Keratinocyte (primary cell): ENCODE results near the gene MAGEF1. TPM values are rescaled to one million over a fixed set of nuclear protein-coding genes. Genes with fewer than 3 reads are reported as not detected.

Experiments used
- DNase-seq: peaks from one replicate; pipeline ENCODE4 v3.0.0-alpha.2; 2011; ENCODE audit warnings: low read depth, missing footprints, low spot score
- FAIRE-seq: peaks from 2 replicates; lab custom pipeline; 2011; peaks lifted over from hg19 to GRCh38; lab: Jason Lieb, UNC
- H2AFZ ChIP-seq: 2 replicates; pipeline ENCODE4 v1.6.0; 2012; ENCODE audit warnings: low read length, control low read depth, inconsistent platforms; ENCODE audit not compliant: control insufficient read depth
- H3K27ac ChIP-seq: 2 replicates; pipeline ENCODE4 v1.5.1; 2011; ENCODE audit warnings: low read length; ENCODE audit not compliant: control insufficient read depth, insufficient read depth
- H3K27me3 ChIP-seq: 3 replicates; pipeline ENCODE4 v1.6.0; 2011; ENCODE audit warnings: low read length; ENCODE audit not compliant: control insufficient read depth, insufficient read depth; ENCODE audit errors: extremely low read depth
- H3K36me3 ChIP-seq, 2 experiments: 2 replicates in 1 of 2; 3 replicates in 1 of 2; pipeline ENCODE4 v1.5.1; 2011; ENCODE audit warnings: low read length in 2 of 2, mild to moderate bottlenecking in 1 of 2; ENCODE audit not compliant: control insufficient read depth in 2 of 2, insufficient read depth in 2 of 2; ENCODE audit errors: extremely low read depth in 1 of 2
- H3K4me1 ChIP-seq: 3 replicates; pipeline ENCODE4 v1.5.1; 2011; ENCODE audit warnings: low read length; ENCODE audit not compliant: control insufficient read depth, insufficient read depth; ENCODE audit errors: extremely low read depth
- H3K4me2 ChIP-seq: 3 replicates; pipeline ENCODE4 v1.6.0; 2011; ENCODE audit warnings: low read depth, low read length; ENCODE audit not compliant: control insufficient read depth, insufficient read depth; ENCODE audit errors: extremely low read depth
- H3K4me3 ChIP-seq, 3 experiments: fragments of 200-600 bp in 1 of 3; sonication (generic) in 1 of 3; 2 replicates in 2 of 3; 3 replicates in 1 of 3; pipeline ENCODE4 v1.5.1; 2011 to 2016; ENCODE audit warnings: low read length in 3 of 3, mild to moderate bottlenecking in 3 of 3, control low read depth in 2 of 3, inconsistent platforms in 1 of 3, low read depth in 1 of 3, mixed read lengths in 1 of 3, mixed run types in 1 of 3, moderate library complexity in 1 of 3; ENCODE audit not compliant: control insufficient read depth in 2 of 3, insufficient read depth in 2 of 3; ENCODE audit errors: extremely low read depth in 1 of 3
- H3K79me2 ChIP-seq: 2 replicates; pipeline ENCODE4 v1.6.0; 2012; ENCODE audit warnings: low read length; ENCODE audit not compliant: control insufficient read depth, insufficient read depth
- H3K9ac ChIP-seq: 3 replicates; pipeline ENCODE4 v1.6.0; 2011; ENCODE audit warnings: low read length; ENCODE audit not compliant: control insufficient read depth, insufficient read depth; ENCODE audit errors: extremely low read depth
- H3K9me1 ChIP-seq: 3 replicates; pipeline ENCODE4 v1.6.0; 2011; ENCODE audit warnings: low read length; ENCODE audit not compliant: control insufficient read depth, insufficient read depth; ENCODE audit errors: extremely low read depth
- H3K9me3 ChIP-seq: 2 replicates; pipeline ENCODE4 v1.5.1; 2012; ENCODE audit warnings: low read depth, low read length; ENCODE audit not compliant: control insufficient read depth
- H4K20me1 ChIP-seq: 3 replicates; pipeline ENCODE4 v1.6.0; 2011; ENCODE audit warnings: low read length; ENCODE audit not compliant: control insufficient read depth, insufficient read depth; ENCODE audit errors: extremely low read depth
- EZH2 ChIP-seq: IDR thresholded peaks from one replicate; pipeline ENCODE4 v1.6.1; 2012; ENCODE audit warnings: inconsistent platforms, mild to moderate bottlenecking, low read length, moderate library complexity
- dilution Hi-C: fragments of 300-500 bp; cut with MboI; formaldehyde crosslinking; loops from one replicate; pipeline ENCODE4 v1.7.0; 2020; ENCODE audit warnings: low sequenced_read_pairs; ENCODE audit not compliant: extremely low pct_ligation_motif_present
- polyA minus RNA-seq, 3 experiments: library from RNA; depleted of rRNA, polyadenylated mRNA; stranded (reverse); fragments of >200 nt; gene quantifications; 1 replicate in 1 of 3; 2 replicates in 1 of 3; 3 replicates in 1 of 3; pipeline ENCODE4 v1.2.3, GENCODE V29; 2011
- polyA plus RNA-seq, 5 experiments: library from polyadenylated mRNA; depleted of rRNA in 3 of 5; stranded (reverse) in 3 of 5; stranded (forward) in 1 of 5; unstranded in 1 of 5; fragments of >200 nt; gene quantifications; 1 replicate in 1 of 5; 2 replicates in 3 of 5; 3 replicates in 1 of 5; pipeline versions ENCODE4 v1.2.1 to v1.2.3, GENCODE V29; 2011 to 2012; ENCODE audit warnings: missing spikeins in 2 of 5, low read depth in 1 of 5, low replicate concordance in 1 of 5
- TF ChIP-seq, protein P1 (sequence below), 3 experiments: IDR thresholded peaks in 1 of 3; conservative IDR thresholded peaks in 1 of 3; optimal IDR thresholded peaks in 1 of 3; 2 replicates in 2 of 3; 3 replicates in 1 of 3; pipeline versions ENCODE3 to v1.5.1; 2011; ENCODE audit warnings: low read length in 3 of 3, mild to moderate bottlenecking in 3 of 3, moderate library complexity in 2 of 3, control low read depth in 1 of 3, inconsistent platforms in 1 of 3; ENCODE audit not compliant: insufficient read depth in 2 of 3; ENCODE audit errors: extremely low read depth in 1 of 3

The MAGEF1 gene, protein sequence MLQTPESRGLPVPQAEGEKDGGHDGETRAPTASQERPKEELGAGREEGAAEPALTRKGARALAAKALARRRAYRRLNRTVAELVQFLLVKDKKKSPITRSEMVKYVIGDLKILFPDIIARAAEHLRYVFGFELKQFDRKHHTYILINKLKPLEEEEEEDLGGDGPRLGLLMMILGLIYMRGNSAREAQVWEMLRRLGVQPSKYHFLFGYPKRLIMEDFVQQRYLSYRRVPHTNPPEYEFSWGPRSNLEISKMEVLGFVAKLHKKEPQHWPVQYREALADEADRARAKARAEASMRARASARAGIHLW
- 8.4 to 11.8 TPM (median 11.4 TPM) in 3 replicates for polyA plus RNA-seq
- polyA plus RNA-seq (2011; ENCODE audit: low read depth): 14.4 TPM
- polyA plus RNA-seq (2011; cell fraction: cytosol; rRNA removed): 5.7 and 7.5 TPM in 2 replicates
- polyA plus RNA-seq (2011; cell fraction: nucleus; rRNA removed): 10.1 and 10.6 TPM in 2 replicates
- polyA plus RNA-seq (2012; ENCODE audit: low replicate concordance): 10.9 and 13.9 TPM in 2 replicates
- 1.9 to 3.1 TPM (median 3.1 TPM) in 3 replicates for polyA minus RNA-seq
- polyA minus RNA-seq (2011; cell fraction: cytosol; rRNA and poly(A)+ RNA removed): 5.2 TPM
- polyA minus RNA-seq (2011; cell fraction: nucleus; rRNA and poly(A)+ RNA removed): 2.7 and 4.3 TPM in 2 replicates

DNA sequence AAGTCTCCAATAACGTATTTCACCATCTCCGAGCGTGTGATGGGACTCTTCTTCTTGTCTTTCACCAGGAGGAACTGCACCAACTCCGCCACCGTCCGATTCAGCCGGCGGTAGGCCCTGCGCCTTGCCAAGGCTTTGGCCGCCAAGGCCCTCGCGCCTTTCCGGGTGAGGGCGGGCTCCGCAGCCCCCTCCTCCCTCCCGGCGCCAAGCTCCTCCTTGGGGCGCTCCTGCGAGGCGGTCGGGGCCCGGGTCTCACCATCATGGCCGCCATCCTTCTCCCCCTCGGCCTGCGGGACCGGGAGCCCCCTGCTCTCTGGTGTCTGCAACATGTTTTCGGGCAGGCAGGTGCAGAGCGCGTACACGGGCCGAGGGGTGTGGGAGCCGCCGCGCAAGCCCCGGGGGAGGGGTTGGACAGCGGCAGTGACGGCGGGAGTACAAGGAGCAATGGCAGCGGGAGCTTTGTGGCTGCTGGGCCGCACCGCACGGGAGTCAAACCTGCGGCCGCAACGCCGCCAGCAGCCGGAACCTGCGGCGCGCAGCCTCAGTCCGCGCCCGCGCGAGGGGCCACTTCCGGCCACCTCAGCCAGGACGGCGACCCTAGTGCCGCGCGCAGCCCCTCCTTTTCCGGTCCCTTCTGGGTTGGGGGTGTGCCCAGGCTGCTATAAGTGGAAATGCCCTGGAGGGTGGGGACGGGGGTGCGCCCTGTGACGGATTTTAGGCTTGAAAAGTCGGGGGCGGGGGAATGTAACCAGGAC, at the start of gene MAGEF1:
Gene MAGEF1, minus strand, starts transcription at position 572 of the 755 bp plus-strand sequence. Its CDS starts 243 bp downstream, at position 329.
- H3K9me3 ChIP-seq: no peaks in the 10 kb centered on the region
- peaks cover 25% of the 10 kb centered on the region for H3K4me1 ChIP-seq
- FAIRE-seq (no peak), DNase-seq (no peak)
- TF ChIP-seq, protein P1, sequence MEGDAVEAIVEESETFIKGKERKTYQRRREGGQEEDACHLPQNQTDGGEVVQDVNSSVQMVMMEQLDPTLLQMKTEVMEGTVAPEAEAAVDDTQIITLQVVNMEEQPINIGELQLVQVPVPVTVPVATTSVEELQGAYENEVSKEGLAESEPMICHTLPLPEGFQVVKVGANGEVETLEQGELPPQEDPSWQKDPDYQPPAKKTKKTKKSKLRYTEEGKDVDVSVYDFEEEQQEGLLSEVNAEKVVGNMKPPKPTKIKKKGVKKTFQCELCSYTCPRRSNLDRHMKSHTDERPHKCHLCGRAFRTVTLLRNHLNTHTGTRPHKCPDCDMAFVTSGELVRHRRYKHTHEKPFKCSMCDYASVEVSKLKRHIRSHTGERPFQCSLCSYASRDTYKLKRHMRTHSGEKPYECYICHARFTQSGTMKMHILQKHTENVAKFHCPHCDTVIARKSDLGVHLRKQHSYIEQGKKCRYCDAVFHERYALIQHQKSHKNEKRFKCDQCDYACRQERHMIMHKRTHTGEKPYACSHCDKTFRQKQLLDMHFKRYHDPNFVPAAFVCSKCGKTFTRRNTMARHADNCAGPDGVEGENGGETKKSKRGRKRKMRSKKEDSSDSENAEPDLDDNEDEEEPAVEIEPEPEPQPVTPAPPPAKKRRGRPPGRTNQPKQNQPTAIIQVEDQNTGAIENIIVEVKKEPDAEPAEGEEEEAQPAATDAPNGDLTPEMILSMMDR (optimal IDR thresholded peaks at IDR 0.05 in 1 of 3, IDR thresholded peaks at IDR 0.05 in 1 of 3, conservative IDR thresholded peaks at IDR 0.05 in 1 of 3; ENCODE audit: extremely low read depth in 1 of 3, insufficient read depth in 2 of 3, low read length in 3 of 3): no peak
- no peak for TF ChIP-seq EZH2
- no peaks in the 10 kb centered on the region for H3K9me1 ChIP-seq
- H3K27ac ChIP-seq: peak within 1 kb of the TSS; percentile 59
- H3K4me2 ChIP-seq: peak within 1 kb of the TSS; percentile 93
- H2AFZ ChIP-seq: peak within 1 kb of the TSS; percentile 84
- peaks cover 6% of the 10 kb centered on the region for H3K79me2 ChIP-seq
- dilution Hi-C loops: no loop called here
- peak within 1 kb of the TSS; percentile 61 to 88 (median 83) for H3K4me3 ChIP-seq
- peak within 1 kb of the TSS; percentile 82 for H3K9ac ChIP-seq
- H4K20me1 ChIP-seq: no peaks in the 10 kb centered on the region
- peaks cover 0 to 2% of the 10 kb centered on the region in 2 experiments for H3K36me3 ChIP-seq
- H3K27me3 ChIP-seq: no peaks in the 10 kb centered on the region

DNA sequence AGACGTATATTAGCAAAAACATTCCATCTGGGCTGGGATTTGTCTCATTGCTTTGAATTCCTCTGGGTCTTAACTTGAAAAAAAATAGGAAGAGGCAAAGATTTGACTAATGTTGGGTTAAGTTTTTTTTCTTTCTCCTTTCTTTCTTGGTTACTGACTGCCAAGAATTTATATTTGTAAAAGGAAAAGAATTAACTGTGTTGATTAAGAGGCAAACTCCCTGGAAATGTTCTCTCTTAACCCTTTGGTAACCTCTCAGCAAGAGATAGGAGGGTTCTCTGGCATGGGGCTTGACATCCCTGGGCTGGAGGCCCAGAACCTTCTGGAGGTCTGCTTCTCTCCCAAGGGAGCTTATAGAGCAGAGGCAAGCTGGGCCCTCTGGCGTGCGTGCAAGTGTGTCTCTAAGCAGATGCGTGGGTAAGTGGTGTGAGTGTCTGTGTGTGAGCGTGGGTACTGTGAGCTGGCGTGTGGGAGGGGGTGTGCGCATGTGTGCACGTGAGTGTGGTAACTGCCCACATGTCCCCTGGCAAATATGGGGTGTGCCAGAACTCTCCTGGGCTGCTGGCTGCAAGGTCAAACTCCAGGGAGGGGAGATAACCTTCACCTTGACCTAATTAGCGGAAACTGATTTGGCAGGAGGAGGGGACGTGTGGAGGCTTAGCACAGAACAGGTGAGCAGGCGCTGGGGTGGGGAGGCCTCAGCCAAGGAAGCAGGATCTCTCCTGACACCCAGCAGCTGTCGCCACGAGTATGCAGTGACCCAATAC, 49.4 kb upstream of the MAGEF1 start:
- no peaks in the 10 kb centered on the region for H3K9me1 ChIP-seq
- no peak overlapping the region for H3K9ac ChIP-seq
- H3K4me3 ChIP-seq: no peak overlapping the region
- dilution Hi-C loops: no loop called here
- H3K4me1 ChIP-seq: peaks cover 41% of the 10 kb centered on the region
- H3K36me3 ChIP-seq: no peaks in the 10 kb centered on the region
- DNase-seq: no peak
- no peaks in the 10 kb centered on the region for H4K20me1 ChIP-seq
- H3K9me3 ChIP-seq: no peaks in the 10 kb centered on the region
- H3K27ac ChIP-seq: no peak overlapping the region
- H3K4me2 ChIP-seq: no peak overlapping the region
- FAIRE-seq: no peak
- no peak for TF ChIP-seq EZH2
- TF ChIP-seq, protein P1 (optimal IDR thresholded peaks at IDR 0.05 in 1 of 3, IDR thresholded peaks at IDR 0.05 in 1 of 3, conservative IDR thresholded peaks at IDR 0.05 in 1 of 3; ENCODE audit: extremely low read depth in 1 of 3, insufficient read depth in 2 of 3, low read length in 3 of 3): no peak
- H3K79me2 ChIP-seq: no peaks in the 10 kb centered on the region
- H3K27me3 ChIP-seq: no peaks in the 10 kb centered on the region
- no peak overlapping the region for H2AFZ ChIP-seq
